ENCODE measurements around the gene NEMP1.

DNA sequence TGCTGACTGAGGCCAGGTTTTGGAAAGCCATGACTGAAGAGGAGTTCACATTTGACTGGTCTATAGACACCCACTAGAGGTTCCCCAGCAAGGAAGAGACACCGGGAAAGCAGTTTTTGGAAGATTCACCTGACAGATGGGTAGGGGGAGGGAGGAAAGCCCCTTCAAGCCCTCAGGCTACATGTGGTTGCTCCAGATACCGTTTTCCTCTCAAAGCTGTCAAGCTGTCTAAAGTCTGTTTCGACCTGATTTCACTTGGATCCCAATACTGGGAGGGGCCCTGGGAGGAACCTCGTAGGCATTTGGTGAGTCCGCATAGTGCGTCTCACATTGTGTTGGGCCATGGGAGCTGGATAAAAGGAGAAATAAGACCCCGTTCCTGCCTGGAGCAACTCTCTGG is 48.0 kb upstream of the NEMP1 start:
- TF ChIP-seq, protein P1, sequence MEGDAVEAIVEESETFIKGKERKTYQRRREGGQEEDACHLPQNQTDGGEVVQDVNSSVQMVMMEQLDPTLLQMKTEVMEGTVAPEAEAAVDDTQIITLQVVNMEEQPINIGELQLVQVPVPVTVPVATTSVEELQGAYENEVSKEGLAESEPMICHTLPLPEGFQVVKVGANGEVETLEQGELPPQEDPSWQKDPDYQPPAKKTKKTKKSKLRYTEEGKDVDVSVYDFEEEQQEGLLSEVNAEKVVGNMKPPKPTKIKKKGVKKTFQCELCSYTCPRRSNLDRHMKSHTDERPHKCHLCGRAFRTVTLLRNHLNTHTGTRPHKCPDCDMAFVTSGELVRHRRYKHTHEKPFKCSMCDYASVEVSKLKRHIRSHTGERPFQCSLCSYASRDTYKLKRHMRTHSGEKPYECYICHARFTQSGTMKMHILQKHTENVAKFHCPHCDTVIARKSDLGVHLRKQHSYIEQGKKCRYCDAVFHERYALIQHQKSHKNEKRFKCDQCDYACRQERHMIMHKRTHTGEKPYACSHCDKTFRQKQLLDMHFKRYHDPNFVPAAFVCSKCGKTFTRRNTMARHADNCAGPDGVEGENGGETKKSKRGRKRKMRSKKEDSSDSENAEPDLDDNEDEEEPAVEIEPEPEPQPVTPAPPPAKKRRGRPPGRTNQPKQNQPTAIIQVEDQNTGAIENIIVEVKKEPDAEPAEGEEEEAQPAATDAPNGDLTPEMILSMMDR (IDR thresholded peaks at IDR 0.05; ENCODE audit: borderline replicate concordance, extremely low read depth, low read length, poor library complexity, severe bottlenecking): no peak
- TF ChIP-seq EZH2 (IDR thresholded peaks at IDR 0.05; ENCODE audit: borderline replicate concordance, low read depth, low read length, severe bottlenecking): no peak

Data from DND-41 (cell line).